MCF 10A (cell line): ENCODE measurements around the gene GPR180. TPM values are rescaled to one million over a fixed set of nuclear protein-coding genes. Genes with fewer than 3 reads are reported as not detected.

ENCODE experiments used
- BruUV-seq: library from RNA; stranded (reverse); fragments of 400-500 nt; replicated peaks from 2 replicates; lab custom pipeline; 2021; lab: Mats Ljungman, UMichigan
- CTCF ChIA-PET: fragments of 300-600 bp; sonication (Branson Sonifier 250); formaldehyde crosslinking; extraction: SDS; loops from one replicate; lab custom pipeline; 2021; ENCODE audit warnings: antibody characterized with exemption, inconsistent platforms; lab: Yijun Ruan, JAX
- POLR2A ChIA-PET: fragments of 300-600, 350-650 bp; sonication (Branson Sonifier 250); formaldehyde crosslinking; extraction: SDS; loops from one replicate; lab custom pipeline; 2020; ENCODE audit warnings: antibody characterized with exemption, inconsistent platforms; lab: Yijun Ruan, JAX
- DNase-seq: peaks from one replicate; pipeline ENCODE4 v3.0.0-alpha.2; 2018; ENCODE audit not compliant: unreplicated experiment
- H3K27ac Mint-ChIP-seq: one replicate; pipeline ENCODE4 v1.8.0; 2022; ENCODE audit warnings: mild to moderate bottlenecking, low read depth, mixed read lengths; ENCODE audit not compliant: unreplicated experiment
- H3K27me3 Mint-ChIP-seq: one replicate; pipeline ENCODE4 v1.8.0; 2022; ENCODE audit warnings: mixed read lengths; ENCODE audit not compliant: insufficient read depth, unreplicated experiment
- H3K36me3 Mint-ChIP-seq: one replicate; pipeline ENCODE4 v1.8.0; 2022; ENCODE audit warnings: mild to moderate bottlenecking, moderate library complexity, mixed read lengths; ENCODE audit not compliant: insufficient read depth, unreplicated experiment
- H3K4me1 Mint-ChIP-seq: one replicate; pipeline ENCODE4 v1.8.0; 2022; ENCODE audit warnings: mixed read lengths; ENCODE audit not compliant: insufficient read depth, unreplicated experiment
- H3K4me3 Mint-ChIP-seq: one replicate; pipeline ENCODE4 v1.8.0; 2022; ENCODE audit warnings: mild to moderate bottlenecking, moderate library complexity, mixed read lengths; ENCODE audit not compliant: unreplicated experiment
- H3K9me3 Mint-ChIP-seq: one replicate; pipeline ENCODE4 v1.8.0; 2022; ENCODE audit warnings: mixed read lengths; ENCODE audit not compliant: unreplicated experiment
- CTCF ChIP-seq: fragments of 200-600 bp; IDR thresholded peaks from one replicate; pipeline ENCODE4 v1.8.0; 2022; ENCODE audit warnings: antibody characterized with exemption, mild to moderate bottlenecking; ENCODE audit not compliant: unreplicated experiment
- intact Hi-C: fragments of 100-400 bp; cut with micrococcal nuclease; formaldehyde crosslinking; loops from 2 replicates; pipeline ENCODE4 v1.14.1; 2022
- total RNA-seq: library from RNA; stranded (reverse); gene quantifications from 2 replicates; pipeline ENCODE4 v1.2.3, GENCODE V29; 2022

GPR180 gene
- total RNA-seq, 1 experiment from 2014 or later: 4.9 TPM

GRCh38 chr13:94662274-94662945, 60.8 kb downstream of the GPR180 start:
- H3K4me3 Mint-ChIP-seq: no peak overlapping the region
- no peaks in the 10 kb centered on the region for H3K4me1 Mint-ChIP-seq
- BruUV-seq: no TSS peak
- no peaks in the 10 kb centered on the region for H3K27me3 Mint-ChIP-seq
- DNase-seq: no peak
- intact Hi-C loops: no loop called here
- H3K9me3 Mint-ChIP-seq: no peaks in the 10 kb centered on the region
- no peaks in the 10 kb centered on the region for H3K36me3 Mint-ChIP-seq
- no peak for TF ChIP-seq CTCF
- POLR2A ChIA-PET: interaction anchor here (0.7 kb wide), 1 partner anchor 1824 kb away, joined by 6 read pairs; no protein-coding TSS in a partner anchor
- H3K27ac Mint-ChIP-seq: no peak overlapping the region
- CTCF ChIA-PET: interaction anchor here (0.5 to 1.9 kb wide), 8 partner anchors 13 to 737 kb away, joined by 3 to 10 read pairs (median 3); no protein-coding TSS in a partner anchor

- Mint-ChIP-seq H3K9me3 (no peaks in the 10 kb centered on the region), H3K4me1 (no peaks in the 10 kb centered on the region), H3K36me3 (no peaks in the 10 kb centered on the region), H3K4me3 (no peak overlapping the region), H3K27ac (no peak overlapping the region), H3K27me3 (no peaks in the 10 kb centered on the region)
- BruUV-seq: no TSS peak
- no peak for DNase-seq
- TF ChIP-seq CTCF: no peak
- ChIA-PET CTCF (interaction anchor here (0.6 to 3.1 kb wide), 3 partner anchors 8 to 486 kb away, joined by 4 to 11 read pairs (median 4); no protein-coding TSS in a partner anchor), POLR2A (no interaction called here)
- intact Hi-C loops: no loop called here
Observed at GRCh38 chr13:94664889-94665288, 63.2 kb downstream of the GPR180 start.

- H3K27ac Mint-ChIP-seq: no peak overlapping the region
- CTCF ChIA-PET: interaction anchor here (0.6 to 3.1 kb wide), 8 partner anchors 8 to 523 kb away, joined by 3 to 11 read pairs (median 3); no protein-coding TSS in a partner anchor
- no peaks in the 10 kb centered on the region for H3K9me3 Mint-ChIP-seq
- intact Hi-C loops: no loop called here
- TF ChIP-seq CTCF: no peak
- no peak for DNase-seq
- no peak overlapping the region for H3K4me3 Mint-ChIP-seq
- H3K36me3 Mint-ChIP-seq: no peaks in the 10 kb centered on the region
- H3K4me1 Mint-ChIP-seq: no peaks in the 10 kb centered on the region
- no peaks in the 10 kb centered on the region for H3K27me3 Mint-ChIP-seq
- POLR2A ChIA-PET: no interaction called here
- no TSS peak for BruUV-seq
Observed at GRCh38 chr13:94666065-94666464, 64.4 kb downstream of the GPR180 start.

GRCh38 chr13:94667190-94667589, 65.5 kb downstream of the GPR180 start:
- Mint-ChIP-seq H3K27me3 (no peaks in the 10 kb centered on the region), H3K4me1 (no peaks in the 10 kb centered on the region), H3K27ac (no peak overlapping the region), H3K36me3 (no peaks in the 10 kb centered on the region), H3K9me3 (no peaks in the 10 kb centered on the region), H3K4me3 (no peak overlapping the region)
- no TSS peak for BruUV-seq
- ChIA-PET POLR2A (interaction anchor here (0.6 kb wide), 1 partner anchor 1433 kb away, joined by 3 read pairs; no protein-coding TSS in a partner anchor), CTCF (interaction anchor here (0.7 to 3.1 kb wide), 4 partner anchors 7 to 488 kb away, joined by 3 to 11 read pairs (median 4); no protein-coding TSS in a partner anchor)
- no peak for DNase-seq
- no peak for TF ChIP-seq CTCF
- intact Hi-C loops: no loop called here
